CD14-positive monocyte (primary cell): ENCODE measurements around the gene AMBRA1. TPM values are rescaled to one million over a fixed set of nuclear protein-coding genes. Genes with fewer than 3 reads are reported as not detected.

ENCODE experiments used
- DNase-seq, 3 donors: peaks; one replicate each; pipeline ENCODE4 v3.0.0-alpha.2; 2011 to 2022
- H2AFZ ChIP-seq: 2 replicates; pipeline ENCODE4 v1.6.0; 2012; ENCODE audit warnings: mild to moderate bottlenecking, low read depth, low read length, inconsistent platforms; ENCODE audit not compliant: insufficient read depth, poor library complexity, severe bottlenecking
- H3K27ac ChIP-seq, 2 donors: 1 replicate in 1 of 2; 2 replicates in 1 of 2; pipeline ENCODE4 v1.5.1; 2012 to 2013; ENCODE audit warnings: low read length in 2 of 2, control low read depth in 1 of 2, inconsistent platforms in 1 of 2, low read depth in 1 of 2, mild to moderate bottlenecking in 1 of 2
- H3K27me3 ChIP-seq, 2 donors: one replicate each; pipeline versions ENCODE4 v1.6.0 to v1.6.1; 2011 to 2013; ENCODE audit warnings: low read length in 2 of 2; ENCODE audit not compliant: control insufficient read depth in 2 of 2, insufficient read depth in 2 of 2
- H3K36me3 ChIP-seq, 2 donors: replicated peaks in 1 of 2; 1 replicate in 1 of 2; 2 replicates in 1 of 2; pipeline versions ENCODE4 v1.5.1 to v1.6.1; 2012 to 2013; ENCODE audit warnings: low read length in 2 of 2, control low read depth in 1 of 2, inconsistent platforms in 1 of 2, mild to moderate bottlenecking in 1 of 2; ENCODE audit not compliant: insufficient read depth in 2 of 2, control insufficient read depth in 1 of 2
- H3K4me1 ChIP-seq, 2 donors: 1 replicate in 1 of 2; 2 replicates in 1 of 2; pipeline versions ENCODE4 v1.5.1 to v1.6.1; 2012 to 2013; ENCODE audit warnings: low read length in 2 of 2, control low read depth in 1 of 2, inconsistent platforms in 1 of 2, mild to moderate bottlenecking in 1 of 2, moderate library complexity in 1 of 2; ENCODE audit not compliant: insufficient read depth in 2 of 2, control insufficient read depth in 1 of 2
- H3K4me2 ChIP-seq: replicated peaks from 2 replicates; pipeline ENCODE3; 2012; ENCODE audit warnings: low read length, moderate library complexity, mild to moderate bottlenecking; ENCODE audit not compliant: poor library complexity, severe bottlenecking; ENCODE audit errors: extremely low read depth
- H3K4me3 ChIP-seq, 3 experiments: fragments of 200-600 bp in 1 of 3; sonication (generic) in 1 of 3; replicated peaks in 1 of 3; 1 replicate in 2 of 3; 2 replicates in 1 of 3; pipeline ENCODE4 v1.5.1; 2011 to 2013; ENCODE audit warnings: low read length in 3 of 3, mild to moderate bottlenecking in 3 of 3, control low read depth in 2 of 3, low read depth in 2 of 3, inconsistent platforms in 1 of 3, moderate library complexity in 1 of 3
- H3K79me2 ChIP-seq: 2 replicates; pipeline ENCODE4 v1.6.0; 2012; ENCODE audit warnings: mild to moderate bottlenecking, control low read depth, inconsistent platforms, low read length, moderate library complexity; ENCODE audit not compliant: insufficient read depth
- H3K9ac ChIP-seq: 2 replicates; pipeline ENCODE4 v1.6.0; 2017; ENCODE audit warnings: low read length, mild to moderate bottlenecking; ENCODE audit not compliant: insufficient read depth, poor library complexity, severe bottlenecking
- H3K9me3 ChIP-seq, 2 donors: replicated peaks in 1 of 2; 1 replicate in 1 of 2; 2 replicates in 1 of 2; pipeline versions ENCODE4 v1.5.1 to v1.6.1; 2012 to 2013; ENCODE audit warnings: low read length in 2 of 2, control low read depth in 1 of 2; ENCODE audit not compliant: control insufficient read depth in 1 of 2, insufficient read depth in 1 of 2
- H4K20me1 ChIP-seq: 2 replicates; pipeline ENCODE4 v1.6.0; 2012; ENCODE audit warnings: mild to moderate bottlenecking, low read length, control low read depth, moderate library complexity; ENCODE audit not compliant: insufficient read depth
- H3K27ac Mint-ChIP-seq, 7 donors: one replicate each; pipeline ENCODE4 v1.8.0; 2020; ENCODE audit warnings: mild to moderate bottlenecking in 7 of 7, mixed read lengths in 7 of 7, moderate library complexity in 6 of 7, inconsistent platforms in 2 of 7
- H3K27me3 Mint-ChIP-seq, 3 donors: one replicate each; pipeline ENCODE4 v1.8.0; 2021 to 2022; ENCODE audit warnings: low read depth in 3 of 3, mild to moderate bottlenecking in 3 of 3, mixed read lengths in 3 of 3, moderate library complexity in 3 of 3, inconsistent platforms in 1 of 3
- H3K36me3 Mint-ChIP-seq, 2 donors: one replicate each; pipeline ENCODE4 v1.8.0; 2020; ENCODE audit warnings: mixed read lengths in 2 of 2, inconsistent platforms in 1 of 2, mild to moderate bottlenecking in 1 of 2
- H3K4me1 Mint-ChIP-seq: one replicate; pipeline ENCODE4 v1.8.0; 2020; ENCODE audit warnings: mild to moderate bottlenecking, mixed read lengths
- H3K4me3 Mint-ChIP-seq, 2 donors: one replicate each; pipeline ENCODE4 v1.8.0; 2020; ENCODE audit warnings: mild to moderate bottlenecking in 2 of 2, mixed read lengths in 2 of 2, moderate library complexity in 1 of 2
- H3K9me3 Mint-ChIP-seq, 7 donors: one replicate each; pipeline ENCODE4 v1.8.0; 2020 to 2022; ENCODE audit warnings: mixed read lengths in 7 of 7, mild to moderate bottlenecking in 6 of 7, moderate library complexity in 6 of 7, inconsistent platforms in 2 of 7
- WGBS: methylation state at CpG from one replicate; pipeline ENCODE4 v1.1.5; 2013; ENCODE audit warnings: missing lambda C conversion rate; ENCODE audit not compliant: insufficient coverage; 5-methylcytosine and 5-hydroxymethylcytosine counted together
- intact Hi-C, 2 donors: fragments of 100-400 bp; cut with micrococcal nuclease; formaldehyde crosslinking; loops; one replicate each; pipeline versions ENCODE4 v1.15.0 to v1.15.1; 2023
- polyA plus RNA-seq, 3 donors: library from polyadenylated mRNA; depleted of rRNA in 1 of 3; unstranded in 2 of 3; stranded (reverse) in 1 of 3; fragments of 300-500 nt in 2 of 3; fragments of >200 nt in 1 of 3; fragmentation: Illumina TruSeq in 2 of 3; gene quantifications; 1 replicate in 2 of 3; 2 replicates in 1 of 3; pipeline ENCODE4 v1.2.3, GENCODE V29; 2012 to 2021
- TF ChIP-seq, protein P1 (sequence below): fragments of 200-600 bp; IDR thresholded peaks from one replicate; pipeline ENCODE4 v1.8.0; 2022; ENCODE audit warnings: antibody characterized with exemption, mild to moderate bottlenecking

Gene AMBRA1
- polyA plus RNA-seq, 3 donors = 2.1 to 6.1 (median 3.8) TPM

- H3K27me3 ChIP-seq = no peaks in the 10 kb centered on the region
- no peak overlapping the region for H3K4me2 ChIP-seq
- TF ChIP-seq, protein P1, sequence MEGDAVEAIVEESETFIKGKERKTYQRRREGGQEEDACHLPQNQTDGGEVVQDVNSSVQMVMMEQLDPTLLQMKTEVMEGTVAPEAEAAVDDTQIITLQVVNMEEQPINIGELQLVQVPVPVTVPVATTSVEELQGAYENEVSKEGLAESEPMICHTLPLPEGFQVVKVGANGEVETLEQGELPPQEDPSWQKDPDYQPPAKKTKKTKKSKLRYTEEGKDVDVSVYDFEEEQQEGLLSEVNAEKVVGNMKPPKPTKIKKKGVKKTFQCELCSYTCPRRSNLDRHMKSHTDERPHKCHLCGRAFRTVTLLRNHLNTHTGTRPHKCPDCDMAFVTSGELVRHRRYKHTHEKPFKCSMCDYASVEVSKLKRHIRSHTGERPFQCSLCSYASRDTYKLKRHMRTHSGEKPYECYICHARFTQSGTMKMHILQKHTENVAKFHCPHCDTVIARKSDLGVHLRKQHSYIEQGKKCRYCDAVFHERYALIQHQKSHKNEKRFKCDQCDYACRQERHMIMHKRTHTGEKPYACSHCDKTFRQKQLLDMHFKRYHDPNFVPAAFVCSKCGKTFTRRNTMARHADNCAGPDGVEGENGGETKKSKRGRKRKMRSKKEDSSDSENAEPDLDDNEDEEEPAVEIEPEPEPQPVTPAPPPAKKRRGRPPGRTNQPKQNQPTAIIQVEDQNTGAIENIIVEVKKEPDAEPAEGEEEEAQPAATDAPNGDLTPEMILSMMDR = no peak
- no CpG with 5 or more reads among the region's 1 CpG for WGBS
- H3K4me3 ChIP-seq = no peak overlapping the region
- no peak overlapping the region for H3K9ac ChIP-seq
- H3K4me1 ChIP-seq = peaks cover 0 to 7% of the 10 kb centered on the region in 2 donors
- intact Hi-C loops = no loop called here
- peaks cover 16% of the 10 kb centered on the region for H3K4me1 Mint-ChIP-seq
- no peak overlapping the region for H3K4me3 Mint-ChIP-seq
- H2AFZ ChIP-seq = no peak overlapping the region
- no peak overlapping the region for H3K27ac ChIP-seq
- no peaks in the 10 kb centered on the region for H3K27me3 Mint-ChIP-seq
- H4K20me1 ChIP-seq = peaks cover 67% of the 10 kb centered on the region
- no peaks in the 10 kb centered on the region for H3K9me3 Mint-ChIP-seq
- peaks cover 84% of the 10 kb centered on the region for H3K79me2 ChIP-seq
- peaks cover 4 to 7% of the 10 kb centered on the region in 2 donors for H3K36me3 Mint-ChIP-seq
- H3K27ac Mint-ChIP-seq = no peak overlapping the region
- no peaks in the 10 kb centered on the region for H3K9me3 ChIP-seq
- H3K36me3 ChIP-seq = no peaks in the 10 kb centered on the region
- DNase-seq = no peak
Measured at GRCh38 chr11:46574656-46575055, 19.2 kb downstream of the AMBRA1 start.

DNA sequence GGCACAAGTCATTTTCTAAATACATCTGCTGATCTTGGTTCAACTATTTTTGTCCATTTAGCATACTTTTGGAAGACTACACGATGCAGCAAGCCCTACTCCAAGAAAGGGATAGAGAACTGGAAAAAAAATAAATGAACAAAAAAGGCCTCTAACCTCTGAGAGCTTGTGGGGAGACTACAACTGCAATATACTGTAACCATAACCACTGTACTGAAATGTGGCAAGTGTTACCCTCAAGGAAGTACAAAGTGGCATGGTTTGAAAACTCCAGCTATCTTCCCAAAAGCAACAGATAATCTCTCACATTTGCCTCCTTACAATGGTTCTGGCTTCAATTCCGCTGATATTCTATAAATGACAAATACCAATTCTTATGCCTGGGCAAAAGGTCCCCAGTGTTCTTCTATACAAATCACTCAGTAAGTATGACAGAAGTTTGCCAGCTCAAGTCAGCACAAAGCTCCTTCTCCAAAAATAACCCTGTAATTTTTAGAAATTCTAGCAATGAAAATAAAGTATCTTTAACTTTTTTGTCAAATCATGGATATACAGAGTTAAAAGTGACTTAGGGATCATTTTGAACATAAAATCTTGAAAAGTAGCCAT is 22.9 kb downstream of the AMBRA1 start:
- WGBS = 100% methylated on average over 1 of the region's 2 CpGs
- no peak for DNase-seq
- intact Hi-C loops = no loop called here
- Histone ChIP-seq H3K4me3 (no peak overlapping the region), H3K4me1 (no peaks in the 10 kb centered on the region), H3K36me3 (no peaks in the 10 kb centered on the region), H3K79me2 (peaks cover 84% of the 10 kb centered on the region), H2AFZ (no peak overlapping the region), H3K9ac (no peak overlapping the region), H4K20me1 (peaks cover 52% of the 10 kb centered on the region), H3K27ac (no peak overlapping the region), H3K4me2 (no peak overlapping the region), H3K9me3 (no peaks in the 10 kb centered on the region), H3K27me3 (no peaks in the 10 kb centered on the region)
- Mint-ChIP-seq H3K4me3 (no peak overlapping the region), H3K9me3 (peaks cover 0 to 2% (median 0%) of the 10 kb centered on the region in 7 donors), H3K27me3 (no peaks in the 10 kb centered on the region), H3K4me1 (peaks cover 8% of the 10 kb centered on the region), H3K27ac (peak overlapping the region in 2 of 7 donors; percentile 16 to 25), H3K36me3 (peaks cover 3 to 8% of the 10 kb centered on the region in 2 donors)
- TF ChIP-seq, protein P1 = no peak
